ENCODE results near the gene FAM200C. TPM values are rescaled to one million over a fixed set of nuclear protein-coding genes. Genes with fewer than 3 reads are reported as not detected.

FAM200C gene
- polyA plus RNA-seq, 4 donors: 0.27 to 4.9 (median 1.6) TPM

DNA sequence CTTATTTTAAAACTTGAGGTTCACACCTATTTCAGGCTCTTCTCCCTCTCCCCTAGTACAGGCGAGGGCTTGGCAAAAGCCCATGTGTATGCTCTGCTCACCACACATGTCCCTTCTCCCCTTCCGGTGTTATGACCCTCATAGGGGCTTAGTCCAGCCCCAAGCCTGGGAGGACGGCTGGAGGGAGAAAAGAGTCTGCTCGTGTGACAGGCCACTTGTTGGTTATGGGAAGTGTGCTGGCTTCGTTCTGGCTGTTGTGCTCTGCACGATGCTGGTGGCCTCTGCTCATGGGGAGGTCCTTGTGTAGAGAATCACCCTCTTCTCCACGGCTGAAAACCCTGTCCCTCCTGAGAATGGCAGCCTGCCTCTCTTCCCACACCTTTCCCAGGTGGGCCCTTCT is 32.9 kb upstream of the FAM200C start:
- no peak for DNase-seq
- no peaks in the 10 kb centered on the region for H3K27me3 ChIP-seq (ENCODE audit: control insufficient read depth in 3 of 3, insufficient read depth in 3 of 3, low read length in 3 of 3)
- peaks cover 0 to 4% (median 0%) of the 10 kb centered on the region in 3 donors for H3K4me1 ChIP-seq (ENCODE audit: control insufficient read depth in 3 of 3, insufficient read depth in 2 of 3, low read depth in 1 of 3, low read length in 2 of 3)
- FAIRE-seq: no peak
- no peak overlapping the region for H3K27ac ChIP-seq (ENCODE audit: low read depth in 1 of 3, low read length in 2 of 3)
- WGBS, 3 donors: 87 to 94% (median 91%) methylated on average over 7 of the region's 7 CpGs
- H3K36me3 ChIP-seq (ENCODE audit: control insufficient read depth in 3 of 3, insufficient read depth in 2 of 3, low read depth in 1 of 3, low read length in 3 of 3): no peaks in the 10 kb centered on the region
- no peaks in the 10 kb centered on the region for H3K9me3 ChIP-seq (ENCODE audit: control insufficient read depth in 2 of 2, insufficient read depth in 1 of 2, low read depth in 1 of 2, low read length in 1 of 2)
- no peak overlapping the region for H3K4me3 ChIP-seq (ENCODE audit: low read depth in 1 of 3, low read length in 3 of 3)

DNA sequence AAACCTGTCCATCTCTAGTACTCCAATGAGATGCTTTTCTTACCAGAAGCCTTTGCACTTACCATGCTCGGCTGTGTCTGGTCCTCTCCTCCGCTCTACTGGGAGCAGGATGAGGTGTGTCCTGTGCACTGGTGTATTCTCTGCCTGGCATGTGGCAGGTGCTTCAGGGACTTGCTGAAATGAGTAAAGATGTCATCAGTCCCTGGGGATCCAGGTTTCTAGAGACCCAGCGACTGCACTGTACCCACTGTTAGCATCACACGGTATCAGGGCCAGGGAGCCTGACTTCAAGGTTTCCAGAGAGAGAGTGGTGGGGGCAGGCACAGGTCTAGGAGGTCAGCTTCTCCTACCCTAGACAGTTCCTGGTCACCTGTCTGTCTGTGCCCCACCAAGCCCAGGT is 32.3 kb upstream of the FAM200C start:
- H3K36me3 ChIP-seq (ENCODE audit: control insufficient read depth in 3 of 3, insufficient read depth in 2 of 3, low read depth in 1 of 3, low read length in 3 of 3): no peaks in the 10 kb centered on the region
- 91 to 100% (median 94%) methylated on average over 4 of the region's 4 CpGs for WGBS, 3 donors
- no peak overlapping the region for H3K27ac ChIP-seq (ENCODE audit: low read depth in 1 of 3, low read length in 2 of 3)
- no peak for DNase-seq
- no peak overlapping the region for H3K4me3 ChIP-seq (ENCODE audit: low read depth in 1 of 3, low read length in 3 of 3)
- no peaks in the 10 kb centered on the region for H3K9me3 ChIP-seq (ENCODE audit: control insufficient read depth in 2 of 2, insufficient read depth in 1 of 2, low read depth in 1 of 2, low read length in 1 of 2)
- peaks cover 0 to 4% (median 0%) of the 10 kb centered on the region in 3 donors for H3K4me1 ChIP-seq (ENCODE audit: control insufficient read depth in 3 of 3, insufficient read depth in 2 of 3, low read depth in 1 of 3, low read length in 2 of 3)
- no peaks in the 10 kb centered on the region for H3K27me3 ChIP-seq (ENCODE audit: control insufficient read depth in 3 of 3, insufficient read depth in 3 of 3, low read length in 3 of 3)
- no peak for FAIRE-seq

DNA sequence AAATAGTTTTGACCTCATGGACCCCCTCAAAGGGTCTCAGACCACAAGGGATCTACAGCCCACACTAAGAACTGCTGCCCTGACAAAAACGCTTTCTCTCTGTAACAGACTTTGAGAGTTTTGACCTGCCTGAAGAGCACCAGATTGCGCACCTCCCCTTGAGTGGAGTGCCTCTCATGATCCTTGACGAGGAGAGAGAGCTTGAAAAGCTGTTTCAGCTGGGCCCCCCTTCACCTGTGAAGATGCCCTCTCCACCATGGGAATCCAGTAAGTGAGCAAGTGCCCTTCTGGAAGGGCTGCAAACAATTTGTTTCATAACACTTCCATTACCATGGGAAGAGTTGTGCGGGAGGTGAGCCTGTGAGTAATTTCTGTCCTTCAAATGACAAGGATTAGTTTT is 27.8 kb upstream of the FAM200C start:
- H3K27ac ChIP-seq (ENCODE audit: low read depth in 1 of 3, low read length in 2 of 3): no peak overlapping the region
- H3K4me1 ChIP-seq (ENCODE audit: control insufficient read depth in 3 of 3, insufficient read depth in 2 of 3, low read depth in 1 of 3, low read length in 2 of 3): peaks cover 0 to 3% (median 0%) of the 10 kb centered on the region in 3 donors
- WGBS, 3 donors: 95 to 100% (median 96%) methylated on average over 4 of the region's 4 CpGs
- DNase-seq: no peak
- H3K36me3 ChIP-seq (ENCODE audit: control insufficient read depth in 3 of 3, insufficient read depth in 2 of 3, low read depth in 1 of 3, low read length in 3 of 3): no peaks in the 10 kb centered on the region
- H3K9me3 ChIP-seq (ENCODE audit: control insufficient read depth in 2 of 2, insufficient read depth in 1 of 2, low read depth in 1 of 2, low read length in 1 of 2): no peaks in the 10 kb centered on the region
- H3K4me3 ChIP-seq (ENCODE audit: low read depth in 1 of 3, low read length in 3 of 3): no peak overlapping the region
- H3K27me3 ChIP-seq (ENCODE audit: control insufficient read depth in 3 of 3, insufficient read depth in 3 of 3, low read length in 3 of 3): no peaks in the 10 kb centered on the region
- no peak for FAIRE-seq

DNA sequence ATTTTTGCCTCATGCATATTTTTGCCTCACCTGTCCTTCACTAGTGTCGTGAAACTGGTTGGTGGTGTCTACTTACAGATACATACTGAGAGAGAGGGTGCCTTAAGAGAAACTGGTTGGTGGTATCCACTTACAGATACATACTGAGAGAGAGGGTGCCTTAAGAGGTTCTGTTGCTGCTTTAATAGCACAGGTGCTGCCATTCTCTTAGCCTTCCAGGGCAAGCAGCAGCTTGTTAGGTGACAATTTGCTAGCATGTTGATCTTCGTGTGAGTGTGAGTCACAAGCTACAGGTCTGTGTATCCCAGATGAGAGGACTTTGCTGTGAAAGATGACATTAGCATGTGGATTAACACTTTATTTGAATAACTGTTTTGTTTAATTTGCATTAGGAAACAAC is 23.2 kb upstream of the FAM200C start:
- WGBS, 3 donors: 40 to 55% (median 40%) methylated on average over 2 of the region's 2 CpGs
- no peak overlapping the region for H3K27ac ChIP-seq (ENCODE audit: low read depth in 1 of 3, low read length in 2 of 3)
- FAIRE-seq: no peak
- H3K9me3 ChIP-seq (ENCODE audit: control insufficient read depth in 2 of 2, insufficient read depth in 1 of 2, low read depth in 1 of 2, low read length in 1 of 2): no peaks in the 10 kb centered on the region
- H3K36me3 ChIP-seq (ENCODE audit: control insufficient read depth in 3 of 3, insufficient read depth in 2 of 3, low read depth in 1 of 3, low read length in 3 of 3): no peaks in the 10 kb centered on the region
- peak in 1 of 2 donors; percentile 27 for DNase-seq
- no peak overlapping the region for H3K4me3 ChIP-seq (ENCODE audit: low read depth in 1 of 3, low read length in 3 of 3)
- no peaks in the 10 kb centered on the region for H3K27me3 ChIP-seq (ENCODE audit: control insufficient read depth in 3 of 3, insufficient read depth in 3 of 3, low read length in 3 of 3)
- peaks cover 0 to 3% (median 3%) of the 10 kb centered on the region in 3 donors for H3K4me1 ChIP-seq (ENCODE audit: control insufficient read depth in 3 of 3, insufficient read depth in 2 of 3, low read depth in 1 of 3, low read length in 2 of 3)

DNA sequence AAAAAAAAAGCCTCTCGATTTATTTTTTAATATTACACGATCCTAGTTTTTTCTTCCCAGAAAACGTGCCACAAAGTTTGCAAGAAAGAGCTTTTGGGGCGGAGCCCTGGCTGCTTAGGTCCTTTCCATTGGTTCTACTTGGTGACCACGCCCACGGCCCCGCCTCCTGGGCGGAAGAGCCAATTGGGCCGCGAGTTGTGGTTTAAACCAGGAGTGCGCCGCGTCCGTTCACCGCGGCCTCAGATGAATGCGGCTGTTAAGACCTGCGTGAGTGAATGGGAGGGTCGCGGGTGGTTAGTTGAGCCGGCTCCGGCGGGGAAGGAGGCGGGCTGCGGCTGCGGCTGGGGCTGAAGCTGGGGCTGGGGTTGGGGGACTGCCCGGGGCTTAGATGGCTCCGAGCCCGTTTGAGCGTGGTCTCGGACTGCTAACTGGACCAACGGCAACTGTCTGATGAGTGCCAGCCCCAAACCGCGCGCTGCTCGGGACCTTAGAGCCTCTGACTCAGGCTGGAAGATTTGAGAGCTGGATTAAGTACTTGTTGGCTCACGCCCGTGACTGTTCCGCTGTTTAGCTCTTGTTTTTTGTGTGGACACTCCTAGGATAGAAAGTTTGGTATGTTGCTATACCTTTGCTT is 21.9 kb upstream of the FAM200C start, which contains the start of gene PTTG1:
PTTG1 (plus strand) TSS at position 231 of the 634 bp plus-strand sequence. CDS start 458 bp downstream, outside the sequence.
- FAIRE-seq (peak; percentile 65), DNase-seq (peak; percentile 96 to 99)
- Histone ChIP-seq H3K27me3 (ENCODE audit: control insufficient read depth in 3 of 3, insufficient read depth in 3 of 3, low read length in 3 of 3) (no peaks in the 10 kb centered on the region), H3K9me3 (ENCODE audit: control insufficient read depth in 2 of 2, insufficient read depth in 1 of 2, low read depth in 1 of 2, low read length in 1 of 2) (no peaks in the 10 kb centered on the region), H3K4me3 (ENCODE audit: low read depth in 1 of 3, low read length in 3 of 3) (peak within 1 kb of the TSS; percentile 62 to 83 (median 66)), H3K27ac (ENCODE audit: low read depth in 1 of 3, low read length in 2 of 3) (peak within 1 kb of the TSS; percentile 29 to 84 (median 49)), H3K4me1 (ENCODE audit: control insufficient read depth in 3 of 3, insufficient read depth in 2 of 3, low read depth in 1 of 3, low read length in 2 of 3) (peaks cover 0 to 9% (median 8%) of the 10 kb centered on the region in 3 donors), H3K36me3 (ENCODE audit: control insufficient read depth in 3 of 3, insufficient read depth in 2 of 3, low read depth in 1 of 3, low read length in 3 of 3) (peaks cover 0 to 2% (median under 1%) of the 10 kb centered on the region in 3 donors)
- WGBS, 3 donors: 0 to 1% (median 1%) methylated on average over 36 to 39 of the region's 39 CpGs

DNA sequence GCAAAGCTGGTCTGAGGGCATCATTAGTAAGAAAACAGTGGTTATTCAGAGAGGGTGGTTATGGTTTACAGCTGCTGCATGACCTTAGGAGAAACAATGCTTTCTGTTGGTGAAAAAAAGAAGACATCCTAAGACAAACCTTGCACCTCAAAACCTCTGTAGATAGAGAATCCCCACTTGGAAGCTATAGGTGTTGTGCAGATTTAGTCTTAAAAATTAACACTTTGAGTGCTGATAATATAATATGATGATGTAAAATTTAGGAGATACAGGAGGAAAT is 20.4 kb upstream of the FAM200C start:
- H3K36me3 ChIP-seq (ENCODE audit: control insufficient read depth in 3 of 3, insufficient read depth in 2 of 3, low read depth in 1 of 3, low read length in 3 of 3): peaks cover 0 to 2% (median 2%) of the 10 kb centered on the region in 3 donors
- DNase-seq (no peak), FAIRE-seq (no peak)
- H3K4me1 ChIP-seq (ENCODE audit: control insufficient read depth in 3 of 3, insufficient read depth in 2 of 3, low read depth in 1 of 3, low read length in 2 of 3): peaks cover 0 to 9% (median 8%) of the 10 kb centered on the region in 3 donors
- no peaks in the 10 kb centered on the region for H3K27me3 ChIP-seq (ENCODE audit: control insufficient read depth in 3 of 3, insufficient read depth in 3 of 3, low read length in 3 of 3)
- H3K27ac ChIP-seq (ENCODE audit: low read depth in 1 of 3, low read length in 2 of 3): peak overlapping the region in 1 of 3 donors; percentile 18
- H3K9me3 ChIP-seq (ENCODE audit: control insufficient read depth in 2 of 2, insufficient read depth in 1 of 2, low read depth in 1 of 2, low read length in 1 of 2): no peaks in the 10 kb centered on the region
- no peak overlapping the region for H3K4me3 ChIP-seq (ENCODE audit: low read depth in 1 of 3, low read length in 3 of 3)

DNA sequence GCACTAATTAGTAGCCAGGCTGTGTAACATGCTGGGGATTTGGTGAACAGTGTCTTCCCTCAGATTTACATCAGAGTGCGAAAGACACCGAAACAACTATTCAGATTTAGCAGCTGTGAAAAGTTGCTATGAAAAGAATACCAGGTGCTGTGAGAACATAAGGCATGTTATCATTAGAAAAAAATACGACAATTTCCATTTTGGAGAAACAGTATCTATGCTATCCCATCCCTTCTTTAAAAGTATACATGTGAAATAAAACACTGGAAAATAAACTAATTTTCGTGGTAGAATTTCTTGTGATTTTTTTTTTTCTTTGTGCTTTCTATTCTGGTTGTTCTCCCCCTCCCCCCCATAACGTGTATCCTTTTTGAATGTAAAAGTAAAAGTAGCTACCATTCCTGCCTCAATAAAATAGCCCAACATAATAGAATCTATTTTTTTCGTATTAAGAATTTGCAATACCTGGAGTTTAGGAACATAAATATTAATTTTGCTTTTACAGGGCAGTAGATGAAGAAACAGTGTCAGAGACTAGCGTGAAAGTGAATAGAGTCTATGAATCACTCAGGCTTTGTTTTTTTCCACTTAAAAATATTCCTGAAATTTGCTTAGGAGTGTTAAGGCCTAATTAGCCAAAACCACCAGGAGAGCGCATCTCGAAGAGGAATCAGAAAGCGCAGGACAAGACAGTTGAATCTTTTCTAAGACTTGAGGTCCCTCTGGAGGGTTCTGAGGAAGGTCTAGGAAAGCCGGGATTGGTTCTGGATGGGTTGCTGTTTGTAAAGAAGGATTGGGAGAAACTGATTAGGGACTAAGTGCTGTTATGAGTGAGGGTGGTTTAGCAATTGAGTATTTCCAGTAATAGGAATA is 19.8 kb upstream of the FAM200C start:
- FAIRE-seq (no peak), DNase-seq (no peak)
- H3K4me1 ChIP-seq (ENCODE audit: control insufficient read depth in 3 of 3, insufficient read depth in 2 of 3, low read depth in 1 of 3, low read length in 2 of 3): peaks cover 0 to 9% (median 8%) of the 10 kb centered on the region in 3 donors
- H3K36me3 ChIP-seq (ENCODE audit: control insufficient read depth in 3 of 3, insufficient read depth in 2 of 3, low read depth in 1 of 3, low read length in 3 of 3): peaks cover 0 to 3% (median 2%) of the 10 kb centered on the region in 3 donors
- H3K9me3 ChIP-seq (ENCODE audit: control insufficient read depth in 2 of 2, insufficient read depth in 1 of 2, low read depth in 1 of 2, low read length in 1 of 2): no peaks in the 10 kb centered on the region
- no peaks in the 10 kb centered on the region for H3K27me3 ChIP-seq (ENCODE audit: control insufficient read depth in 3 of 3, insufficient read depth in 3 of 3, low read length in 3 of 3)
- H3K27ac ChIP-seq (ENCODE audit: low read depth in 1 of 3, low read length in 2 of 3): peak overlapping the region; percentile 39 to 93 (median 85)
- 38 to 41% (median 40%) methylated on average over 11 of the region's 11 CpGs for WGBS, 3 donors
- peak overlapping the region; percentile 54 to 98 (median 78) for H3K4me3 ChIP-seq (ENCODE audit: low read depth in 1 of 3, low read length in 3 of 3)

DNA sequence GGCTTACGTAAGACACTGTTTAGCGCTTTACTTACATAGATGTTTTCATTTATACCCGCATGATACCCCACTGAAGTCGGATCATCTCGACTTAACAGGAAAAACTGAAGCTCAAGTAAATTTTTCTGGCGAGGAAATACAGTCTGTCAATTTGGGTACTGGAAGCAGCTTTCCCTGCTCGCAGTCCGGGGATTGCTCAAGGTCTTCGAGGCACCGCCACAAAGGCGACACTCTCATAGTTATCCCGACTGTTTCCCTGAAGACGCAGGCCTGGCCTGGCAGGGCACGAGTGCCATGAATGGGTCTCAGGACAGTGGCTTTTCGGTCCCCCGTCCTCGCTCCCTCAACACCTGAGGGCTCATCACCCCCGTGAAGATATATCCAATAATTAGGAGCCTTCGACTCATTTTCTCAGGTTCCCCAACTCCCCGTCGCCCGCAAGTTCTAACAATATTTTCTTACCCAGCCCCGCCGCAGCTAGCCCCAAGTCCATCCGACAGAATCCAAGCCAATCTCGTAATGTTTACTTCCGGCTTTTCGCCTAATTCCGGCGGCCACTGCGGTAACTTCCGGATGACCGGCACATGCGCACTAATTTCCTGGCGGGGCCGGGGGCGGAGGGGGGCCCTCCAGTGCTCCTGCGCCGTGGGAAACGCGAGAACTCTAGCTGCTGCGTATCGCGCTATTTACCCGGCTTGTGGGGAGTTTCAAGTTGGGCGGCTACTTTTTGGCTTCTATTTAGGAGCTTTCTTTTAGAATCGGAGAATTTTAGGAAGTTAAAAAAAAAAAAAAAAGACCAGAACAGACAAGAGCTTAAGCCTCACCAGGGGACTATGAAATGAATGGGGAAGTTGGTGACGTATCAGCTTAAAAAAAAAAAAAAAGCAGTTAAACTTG is 19.0 kb upstream of the FAM200C start, which contains the start of gene SLU7:
SLU7 (minus strand) TSS at position 521 of the 897 bp plus-strand sequence. CDS start 3,787 bp downstream, outside the sequence.
- peak within 1 kb of the TSS; percentile 42 to 93 (median 85) for H3K27ac ChIP-seq (ENCODE audit: low read depth in 1 of 3, low read length in 2 of 3)
- no peaks in the 10 kb centered on the region for H3K27me3 ChIP-seq (ENCODE audit: control insufficient read depth in 3 of 3, insufficient read depth in 3 of 3, low read length in 3 of 3)
- peak; percentile 78 for FAIRE-seq
- DNase-seq: peak; percentile 92 to 97
- peaks cover 0 to 3% (median 2%) of the 10 kb centered on the region in 3 donors for H3K36me3 ChIP-seq (ENCODE audit: control insufficient read depth in 3 of 3, insufficient read depth in 2 of 3, low read depth in 1 of 3, low read length in 3 of 3)
- no peaks in the 10 kb centered on the region for H3K9me3 ChIP-seq (ENCODE audit: control insufficient read depth in 2 of 2, insufficient read depth in 1 of 2, low read depth in 1 of 2, low read length in 1 of 2)
- H3K4me3 ChIP-seq (ENCODE audit: low read depth in 1 of 3, low read length in 3 of 3): peak within 1 kb of the TSS; percentile 54 to 98 (median 78)
- H3K4me1 ChIP-seq (ENCODE audit: control insufficient read depth in 3 of 3, insufficient read depth in 2 of 3, low read depth in 1 of 3, low read length in 2 of 3): peaks cover 0 to 9% (median 8%) of the 10 kb centered on the region in 3 donors
- 0 to 1% (median 0%) methylated on average over 48 of the region's 48 CpGs for WGBS, 3 donors
